Measurements from ENCODE around the gene SCNN1B. TPM values are rescaled to one million over a fixed set of nuclear protein-coding genes. Genes with fewer than 3 reads are reported as not detected.

SCNN1B gene
- total and polyA plus RNA-seq, 9 donors = 0.13 to 2.5 (median 1.0) TPM; not detected in 1

DNA sequence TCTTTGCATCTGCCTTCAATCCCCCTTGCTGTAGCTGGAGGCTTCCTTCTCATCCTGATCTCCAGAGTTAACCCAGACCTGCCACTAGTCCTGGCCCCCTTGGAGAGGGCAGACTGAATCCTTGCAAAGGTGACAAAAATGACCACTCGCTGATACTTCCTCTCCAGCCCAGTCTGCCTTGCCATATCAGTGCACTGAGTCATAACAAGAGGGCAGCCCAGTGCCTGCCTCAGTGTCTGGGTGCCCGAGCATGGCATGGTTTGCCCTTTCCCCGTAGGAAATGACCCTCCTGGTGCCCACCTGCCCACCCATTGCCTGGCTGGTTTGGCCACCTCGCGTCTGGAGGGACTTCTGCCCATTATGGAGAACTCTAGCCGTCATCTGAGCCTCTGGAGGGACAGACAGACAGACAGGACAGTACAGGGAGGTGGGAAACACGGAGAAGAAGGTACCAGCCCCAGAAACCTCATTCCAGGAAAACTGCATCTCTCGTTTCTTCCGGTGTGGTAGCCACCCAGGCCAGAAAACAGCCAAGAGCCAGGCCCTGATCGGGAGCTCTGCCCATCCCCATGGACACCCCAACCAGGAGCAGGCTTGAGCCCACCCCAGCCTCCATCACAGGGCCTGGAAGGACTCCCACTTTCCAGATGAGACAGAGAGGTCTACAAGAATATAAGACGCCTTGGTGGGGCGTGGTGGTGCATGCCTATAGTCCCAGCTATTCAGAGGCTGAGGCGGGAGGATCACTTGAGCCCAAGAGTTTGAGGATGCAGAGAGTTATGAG is 71.5 kb downstream of the SCNN1B start:
- intact Hi-C loops (cut with DNase I) = no loop called here
- Histone ChIP-seq H3K36me3 (no peaks in the 10 kb centered on the region), H3K27ac (no peak overlapping the region)

DNA sequence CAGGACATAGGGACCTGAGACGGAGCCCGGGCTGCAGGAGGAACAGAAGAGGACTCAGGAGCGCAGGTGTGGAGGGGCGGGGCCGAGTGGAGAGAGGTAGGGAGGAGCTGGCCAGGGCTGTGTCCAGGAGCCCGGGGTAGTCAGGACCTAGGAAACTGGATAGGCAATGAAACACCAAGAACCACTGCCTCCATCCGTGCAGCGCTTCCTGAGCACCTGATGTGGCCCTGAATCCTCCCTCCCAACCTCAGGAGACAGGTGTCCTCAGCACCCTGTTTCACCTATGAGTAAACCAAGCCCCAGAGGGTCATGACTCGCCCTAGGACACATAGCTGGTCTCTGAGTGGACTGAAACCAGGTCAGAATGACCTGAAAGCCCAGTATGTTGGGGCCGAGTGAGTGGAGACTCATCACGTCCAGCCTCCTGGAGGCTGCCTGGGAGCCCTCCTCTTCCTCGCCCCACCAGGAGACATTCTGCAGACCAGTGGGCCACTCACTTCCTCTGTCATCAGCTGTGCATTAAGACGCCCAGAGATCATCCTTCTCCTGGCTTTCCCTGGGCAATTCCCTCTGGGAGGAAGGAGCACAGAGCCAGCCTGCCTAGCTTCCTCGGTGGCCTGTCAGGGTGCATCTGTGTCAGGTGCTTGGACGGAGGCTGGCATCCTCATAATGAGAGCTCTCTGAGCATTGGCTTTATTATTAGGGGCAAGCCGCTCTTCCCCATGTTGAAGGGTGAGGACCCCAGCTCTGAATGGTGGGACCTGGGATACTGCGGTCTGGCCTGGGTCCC is 72.8 kb downstream of the SCNN1B start:
- no peak for DNase-seq
- H3K27ac ChIP-seq = no peak overlapping the region
- H3K4me1 ChIP-seq (ENCODE audit: insufficient read depth) = no peaks in the 10 kb centered on the region
- 69 to 72% (median 71%) methylated on average over 16 to 17 of the region's 17 CpGs for WGBS, 3 donors
- no peaks in the 10 kb centered on the region for H3K36me3 ChIP-seq
- no peak for TF ChIP-seq EP300 (IDR thresholded peaks at IDR 0.05)
- H3K4me3 ChIP-seq = no peak overlapping the region
- no peaks in the 10 kb centered on the region for H3K9me3 ChIP-seq
- intact Hi-C loops (cut with DNase I) = no loop called here
- no peaks in the 10 kb centered on the region for H3K27me3 ChIP-seq

More for the DNA sequence above, 71.5 kb downstream of the SCNN1B start:
- no peak for DNase-seq
- Histone ChIP-seq H3K27me3 (no peaks in the 10 kb centered on the region), H3K4me3 (no peak overlapping the region), H3K9me3 (no peaks in the 10 kb centered on the region), H3K4me1 (ENCODE audit: insufficient read depth) (no peaks in the 10 kb centered on the region)
- WGBS, 3 donors = 77 to 81% (median 81%) methylated on average over 13 of the region's 13 CpGs
- TF ChIP-seq, protein P1, sequence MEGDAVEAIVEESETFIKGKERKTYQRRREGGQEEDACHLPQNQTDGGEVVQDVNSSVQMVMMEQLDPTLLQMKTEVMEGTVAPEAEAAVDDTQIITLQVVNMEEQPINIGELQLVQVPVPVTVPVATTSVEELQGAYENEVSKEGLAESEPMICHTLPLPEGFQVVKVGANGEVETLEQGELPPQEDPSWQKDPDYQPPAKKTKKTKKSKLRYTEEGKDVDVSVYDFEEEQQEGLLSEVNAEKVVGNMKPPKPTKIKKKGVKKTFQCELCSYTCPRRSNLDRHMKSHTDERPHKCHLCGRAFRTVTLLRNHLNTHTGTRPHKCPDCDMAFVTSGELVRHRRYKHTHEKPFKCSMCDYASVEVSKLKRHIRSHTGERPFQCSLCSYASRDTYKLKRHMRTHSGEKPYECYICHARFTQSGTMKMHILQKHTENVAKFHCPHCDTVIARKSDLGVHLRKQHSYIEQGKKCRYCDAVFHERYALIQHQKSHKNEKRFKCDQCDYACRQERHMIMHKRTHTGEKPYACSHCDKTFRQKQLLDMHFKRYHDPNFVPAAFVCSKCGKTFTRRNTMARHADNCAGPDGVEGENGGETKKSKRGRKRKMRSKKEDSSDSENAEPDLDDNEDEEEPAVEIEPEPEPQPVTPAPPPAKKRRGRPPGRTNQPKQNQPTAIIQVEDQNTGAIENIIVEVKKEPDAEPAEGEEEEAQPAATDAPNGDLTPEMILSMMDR (IDR thresholded peaks at IDR 0.05) = no peak
- TF ChIP-seq POLR2A (IDR thresholded peaks at IDR 0.05) = no peak
- no peak for TF ChIP-seq EP300 (IDR thresholded peaks at IDR 0.05)

- H3K4me3 ChIP-seq = no peak overlapping the region
- no peaks in the 10 kb centered on the region for H3K4me1 ChIP-seq (ENCODE audit: insufficient read depth)
- WGBS, 3 donors = 80 to 88% (median 80%) methylated on average over 7 of the region's 7 CpGs
- H3K9me3 ChIP-seq = no peaks in the 10 kb centered on the region
- intact Hi-C loops (cut with DNase I) = no loop called here
- no peaks in the 10 kb centered on the region for H3K27me3 ChIP-seq
- no peak for TF ChIP-seq POLR2A (IDR thresholded peaks at IDR 0.05)
- TF ChIP-seq, protein P1 (IDR thresholded peaks at IDR 0.05) = no peak
- TF ChIP-seq EP300 (IDR thresholded peaks at IDR 0.05) = no peak
- no peaks in the 10 kb centered on the region for H3K36me3 ChIP-seq
- no peak for DNase-seq
- H3K27ac ChIP-seq = no peak overlapping the region
These were observed 73.5 kb downstream of the SCNN1B start for GRCh38 chr16:23375643-23376042.

GRCh38 chr16:23377071-23377931 is 75.2 kb downstream of the SCNN1B start:
- 76 to 84% (median 84%) methylated on average over 9 of the region's 9 CpGs for WGBS, 3 donors
- DNase-seq = no peak
- TF ChIP-seq, protein P1 (IDR thresholded peaks at IDR 0.05) = no peak
- TF ChIP-seq POLR2A (IDR thresholded peaks at IDR 0.05) (no peak), EP300 (IDR thresholded peaks at IDR 0.05) (no peak)
- no peaks in the 10 kb centered on the region for H3K4me1 ChIP-seq (ENCODE audit: insufficient read depth)
- no peak overlapping the region for H3K4me3 ChIP-seq
- intact Hi-C loops (cut with DNase I) = no loop called here
- H3K27ac ChIP-seq = no peak overlapping the region
- no peaks in the 10 kb centered on the region for H3K27me3 ChIP-seq
- H3K9me3 ChIP-seq = no peaks in the 10 kb centered on the region
- H3K36me3 ChIP-seq = no peaks in the 10 kb centered on the region
